Measurements from ENCODE around the gene ARHGAP24. TPM values are rescaled to one million over a fixed set of nuclear protein-coding genes. Genes with fewer than 3 reads are reported as not detected.

Gene ARHGAP24
- total and polyA plus RNA-seq, 7 donors = 0.46 to 40.4 (median 23.1) TPM

- Histone ChIP-seq H3K9me3 (no peaks in the 10 kb centered on the region), H3K27me3 (no peaks in the 10 kb centered on the region), H3K4me3 (no peak overlapping the region), H3K36me3 (no peaks in the 10 kb centered on the region), H3K27ac (no peak overlapping the region), H3K4me1 (peaks cover 0 to 23% (median 17%) of the 10 kb centered on the region in 4 donors)
- DNase-seq = no peak
- TF ChIP-seq POLR2AphosphoS5 (IDR thresholded peaks at IDR 0.05) (no peak), CTCF (IDR thresholded peaks at IDR 0.05) (peak in 3 of 4 experiments; percentile 48 to 52 (median 49)), POLR2A (IDR thresholded peaks at IDR 0.05) (no peak), EP300 (IDR thresholded peaks at IDR 0.05) (no peak)
- intact Hi-C loops (cut with DNase I) = loop anchor here (5.0 kb wide), 1 partner anchor 212 kb away; no protein-coding TSS in a partner anchor
- 32 to 39% methylated on average over 3 of the region's 3 CpGs for WGBS, 2 donors
Measured at GRCh38 chr4:85968945-85969819, 494.2 kb downstream of the ARHGAP24 start.

GRCh38 chr4:85970535-85970934 is 495.6 kb downstream of the ARHGAP24 start:
- WGBS, 2 donors = 84 to 88% methylated on average over 2 of the region's 2 CpGs
- no peak for DNase-seq

GRCh38 chr4:85979276-85979675 is 504.3 kb downstream of the ARHGAP24 start:
- H3K27ac ChIP-seq = no peak overlapping the region
- intact Hi-C loops (cut with DNase I) = no loop called here
- peaks cover 0 to 25% (median 0%) of the 10 kb centered on the region in 4 donors for H3K36me3 ChIP-seq
- H3K9me3 ChIP-seq = no peaks in the 10 kb centered on the region
- no peak for DNase-seq
- no peak for TF ChIP-seq EP300 (IDR thresholded peaks at IDR 0.05)
- TF ChIP-seq POLR2AphosphoS5 (IDR thresholded peaks at IDR 0.05) = no peak
- TF ChIP-seq CTCF (IDR thresholded peaks at IDR 0.05) = no peak
- no peak for TF ChIP-seq POLR2A (IDR thresholded peaks at IDR 0.05)
- H3K4me1 ChIP-seq = no peaks in the 10 kb centered on the region
- H3K27me3 ChIP-seq = no peaks in the 10 kb centered on the region
- H3K4me3 ChIP-seq = no peak overlapping the region
- 74 to 80% methylated on average over 3 of the region's 3 CpGs for WGBS, 2 donors

More at GRCh38 chr4:85970535-85970934, 495.6 kb downstream of the ARHGAP24 start:
- intact Hi-C loops (cut with DNase I) = loop anchor here (5.0 kb wide), 1 partner anchor 823 kb away; no protein-coding TSS in a partner anchor
- H3K36me3 ChIP-seq = peaks cover 0 to 3% (median 0%) of the 10 kb centered on the region in 4 donors
- no peaks in the 10 kb centered on the region for H3K27me3 ChIP-seq
- TF ChIP-seq EP300 (IDR thresholded peaks at IDR 0.05) (no peak), POLR2A (IDR thresholded peaks at IDR 0.05) (no peak)
- H3K4me3 ChIP-seq = no peak overlapping the region
- no peaks in the 10 kb centered on the region for H3K9me3 ChIP-seq
- H3K4me1 ChIP-seq = peaks cover 0 to 23% (median 17%) of the 10 kb centered on the region in 4 donors
- no peak overlapping the region for H3K27ac ChIP-seq

GRCh38 chr4:85986266-85986665 is 511.3 kb downstream of the ARHGAP24 start:
- H3K9me3 ChIP-seq = no peaks in the 10 kb centered on the region
- intact Hi-C loops (cut with DNase I) = no loop called here
- no peaks in the 10 kb centered on the region for H3K4me1 ChIP-seq
- WGBS, 2 donors = 93 to 98% methylated on average over 1 of the region's 1 CpG
- DNase-seq = no peak
- H3K4me3 ChIP-seq = no peak overlapping the region
- H3K27me3 ChIP-seq = no peaks in the 10 kb centered on the region
- no peaks in the 10 kb centered on the region for H3K36me3 ChIP-seq
- no peak overlapping the region for H3K27ac ChIP-seq
- TF ChIP-seq POLR2AphosphoS5 (IDR thresholded peaks at IDR 0.05) (no peak), CTCF (IDR thresholded peaks at IDR 0.05) (no peak), EP300 (IDR thresholded peaks at IDR 0.05) (no peak)

GRCh38 chr4:85993641-85994040 is 518.7 kb downstream of the ARHGAP24 start:
- Histone ChIP-seq H3K27me3 (no peaks in the 10 kb centered on the region), H3K4me1 (no peaks in the 10 kb centered on the region), H3K4me3 (no peak overlapping the region), H3K27ac (no peak overlapping the region), H3K36me3 (peaks cover 0 to 24% (median 11%) of the 10 kb centered on the region in 4 donors), H3K9me3 (no peaks in the 10 kb centered on the region)
- intact Hi-C loops (cut with DNase I) = no loop called here
- DNase-seq = no peak
- TF ChIP-seq POLR2AphosphoS5 (IDR thresholded peaks at IDR 0.05) (no peak), POLR2A (IDR thresholded peaks at IDR 0.05) (no peak), EP300 (IDR thresholded peaks at IDR 0.05) (no peak), CTCF (IDR thresholded peaks at IDR 0.05) (no peak)
- WGBS, 2 donors = 92 to 94% methylated on average over 2 of the region's 2 CpGs
